GM19452 (cell line): Measurements from ENCODE around the gene TSSC4.
A peak's percentile ranks its signal among the peaks of the same experiment; 100 is the strongest.
"Not testable (repeated sequence)": the region's sequence is repeated elsewhere in the genome, so short reads cannot be mapped to it uniquely, and the experiment has no call there.

Experiments used
- ATAC-seq: cut with Tn5 transposase; IDR thresholded peaks from one replicate; pipeline ENCODE4 v1.9.1; 2021; ENCODE audit not compliant: unreplicated experiment

TSSC4 gene

DNA sequence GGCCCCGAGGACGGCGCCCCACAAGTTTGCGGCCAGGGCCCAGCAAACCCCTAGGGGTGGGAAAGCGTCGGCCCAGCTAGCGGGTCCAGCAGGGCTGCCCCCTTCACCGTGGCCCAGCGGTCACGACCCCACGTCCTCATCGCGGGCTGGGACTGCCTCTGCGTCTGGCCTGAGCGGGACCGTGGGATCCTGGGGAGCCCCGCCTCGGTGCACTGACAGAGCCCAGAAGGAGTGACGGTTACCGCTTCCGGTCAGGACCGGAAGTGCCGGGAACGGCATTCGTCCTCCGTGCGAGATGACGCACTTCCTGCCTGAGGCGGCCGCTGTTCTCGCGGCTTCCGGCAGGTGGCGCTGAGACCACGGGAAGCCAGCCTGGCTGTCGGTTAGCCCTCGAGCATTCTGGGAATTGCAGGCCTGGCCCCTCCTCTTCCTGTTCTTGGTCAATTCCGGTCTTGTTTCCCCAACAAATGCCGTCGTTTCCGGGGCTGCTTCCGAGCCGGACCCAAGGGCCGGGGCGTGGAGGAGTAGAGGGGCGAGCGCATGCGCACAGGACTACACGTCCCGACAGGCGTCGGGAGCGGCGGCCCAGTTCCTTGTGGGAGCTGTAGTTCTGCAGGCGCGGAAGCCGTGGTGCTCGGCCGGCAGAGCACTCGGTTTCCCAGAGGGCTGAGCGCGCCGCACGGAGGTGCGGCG is at the start of gene TSSC4:
Gene TSSC4 (plus strand): TSS at position 682 of the 693 bp plus-strand sequence. CDS start 1,884 bp downstream, outside the sequence.
- ATAC-seq, result peak; percentile 83

DNA sequence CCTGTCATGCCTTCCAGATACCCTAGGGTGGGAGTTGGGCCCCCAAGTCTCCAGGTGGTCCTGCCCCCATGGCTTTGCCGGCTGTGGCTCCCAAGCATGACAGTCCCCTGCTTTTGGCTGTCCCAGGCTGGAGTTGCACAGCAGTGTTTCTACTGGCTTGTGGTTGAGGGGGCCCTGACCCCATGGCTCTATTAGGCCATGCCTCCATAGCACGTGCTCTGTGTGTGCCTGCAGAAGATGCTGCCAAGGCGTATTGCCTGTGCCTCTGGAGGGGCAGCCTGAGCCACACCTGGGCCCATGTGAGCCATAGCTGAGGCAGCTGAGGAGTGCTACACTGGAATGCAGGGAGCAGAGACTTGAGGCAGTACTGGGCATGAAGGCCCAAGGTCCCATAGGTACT is 48.8 kb upstream of the TSSC4 start:
- no peak for ATAC-seq

DNA sequence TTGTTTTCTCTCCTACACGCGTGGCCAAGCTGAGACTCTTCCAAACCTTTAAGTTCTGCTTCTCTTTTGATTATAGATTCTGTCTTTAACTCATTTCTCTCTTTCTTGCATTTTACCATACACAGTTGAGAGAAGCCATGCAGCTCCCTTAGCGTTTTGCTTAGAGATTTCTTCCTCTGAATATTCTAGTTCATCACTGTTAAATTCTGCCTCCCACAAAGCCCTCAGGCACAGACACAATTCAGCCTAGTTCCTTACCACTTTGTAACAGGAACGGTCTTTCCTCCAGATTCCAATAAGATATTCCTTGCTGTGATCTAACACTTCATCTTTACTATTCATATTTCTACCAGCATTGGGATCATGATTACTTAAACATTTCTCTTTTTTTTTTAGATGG is 48.1 kb upstream of the TSSC4 start:
- no peak for ATAC-seq

DNA sequence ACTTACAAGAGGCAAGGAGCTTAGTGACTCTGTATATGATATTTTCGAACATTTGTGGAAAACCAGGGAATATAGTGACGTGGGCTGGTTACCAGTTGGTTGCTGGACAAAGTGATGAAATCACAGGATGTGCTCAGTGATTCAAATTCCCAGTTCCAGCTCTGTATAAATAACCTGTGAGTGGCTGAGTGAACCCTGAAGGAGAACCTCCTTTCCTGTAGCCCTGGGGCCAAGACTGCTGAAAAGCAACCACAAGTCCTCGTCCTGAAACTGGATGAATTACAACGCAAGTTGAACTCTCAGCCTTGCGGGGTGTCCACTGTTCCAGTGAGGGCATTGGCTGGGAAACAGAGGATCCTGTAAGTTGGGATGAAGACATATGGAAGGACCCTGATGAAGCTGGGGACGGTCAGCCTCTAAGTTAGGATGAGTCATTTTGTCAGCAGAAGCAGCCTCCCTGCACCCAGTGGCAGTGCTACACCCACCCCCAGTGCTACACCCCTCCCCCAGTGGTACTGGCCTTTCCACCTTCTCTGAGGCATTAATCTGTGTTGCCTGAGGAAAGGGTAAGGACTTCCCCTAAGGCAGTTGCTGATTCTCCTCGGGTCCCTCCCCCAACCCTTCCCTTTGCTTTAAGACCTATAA is 45.4 kb upstream of the TSSC4 start:
- no peak for ATAC-seq

DNA sequence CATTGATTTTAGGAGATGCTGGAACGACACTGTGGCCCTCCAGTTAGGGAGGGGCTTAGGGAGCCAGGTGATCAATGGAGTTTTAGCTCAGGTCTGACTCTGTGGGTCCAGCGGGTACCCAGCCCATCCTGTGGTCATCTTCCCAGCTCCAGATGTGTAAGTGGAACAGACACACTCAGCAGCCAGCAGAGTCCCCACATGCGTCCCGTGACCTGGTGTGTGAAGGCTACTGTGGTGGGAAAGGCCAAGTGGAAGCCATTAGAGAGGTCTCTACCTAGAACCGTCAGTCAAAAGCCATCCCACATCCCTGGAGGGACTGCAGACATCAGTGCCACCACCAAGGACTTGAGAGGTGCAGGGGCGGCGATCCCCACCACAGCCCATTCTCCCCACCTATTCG is 43.3 kb upstream of the TSSC4 start:
- ATAC-seq, result no peak

DNA sequence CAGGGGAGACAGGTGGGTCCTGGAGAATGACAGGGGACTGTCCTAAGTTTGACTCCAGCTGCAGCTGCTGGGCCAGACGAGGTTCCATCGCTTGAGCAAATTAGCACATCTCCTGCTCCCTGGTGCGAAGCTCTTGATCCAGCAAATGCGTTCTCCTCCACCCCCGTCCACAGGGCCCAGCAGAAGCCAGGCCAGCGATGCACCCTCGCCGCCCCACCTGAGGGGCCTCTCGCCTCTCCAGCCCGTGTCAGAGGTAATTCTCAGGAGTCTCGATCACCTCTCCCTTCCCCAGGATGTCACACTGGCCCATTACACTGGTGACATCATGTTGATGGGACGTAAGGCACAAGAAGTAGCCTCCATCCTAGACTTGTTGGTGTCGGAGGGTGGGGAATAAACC is 42.9 kb upstream of the TSSC4 start:
- ATAC-seq, result not testable (repeated sequence)

DNA sequence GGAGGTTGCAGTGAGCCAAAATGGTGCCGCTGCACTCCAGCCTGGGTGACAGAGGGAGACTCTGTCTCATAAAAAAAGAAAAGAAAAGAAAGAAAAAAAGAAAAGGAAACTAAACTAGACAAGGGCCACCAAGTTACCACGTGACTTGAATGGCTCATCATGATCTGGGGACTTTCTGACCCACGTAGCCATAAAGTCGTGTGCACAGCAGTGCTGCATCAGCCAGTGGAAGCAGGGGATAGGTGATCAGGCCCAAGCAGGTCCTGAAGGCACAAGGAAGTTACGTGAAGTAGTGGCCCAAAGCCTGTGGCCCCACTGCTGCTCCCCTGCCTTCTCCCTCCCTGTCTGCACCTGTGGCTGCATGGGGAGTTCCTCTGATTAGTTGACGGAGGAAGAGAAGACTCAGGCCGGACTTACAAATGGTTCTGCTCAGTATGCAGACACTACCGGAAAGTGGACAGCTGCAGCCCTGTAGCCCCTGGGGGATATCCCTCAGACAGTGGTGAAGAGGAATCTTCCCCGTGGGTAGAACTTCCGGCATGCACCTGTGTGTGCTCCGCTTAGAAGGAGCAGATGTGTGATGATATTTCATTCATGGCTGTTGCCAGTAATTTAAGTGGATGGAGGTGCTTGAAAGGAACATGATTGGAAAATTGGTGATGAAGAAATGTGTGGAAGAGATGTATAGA is 41.7 kb upstream of the TSSC4 start:
- ATAC-seq, result no peak

DNA sequence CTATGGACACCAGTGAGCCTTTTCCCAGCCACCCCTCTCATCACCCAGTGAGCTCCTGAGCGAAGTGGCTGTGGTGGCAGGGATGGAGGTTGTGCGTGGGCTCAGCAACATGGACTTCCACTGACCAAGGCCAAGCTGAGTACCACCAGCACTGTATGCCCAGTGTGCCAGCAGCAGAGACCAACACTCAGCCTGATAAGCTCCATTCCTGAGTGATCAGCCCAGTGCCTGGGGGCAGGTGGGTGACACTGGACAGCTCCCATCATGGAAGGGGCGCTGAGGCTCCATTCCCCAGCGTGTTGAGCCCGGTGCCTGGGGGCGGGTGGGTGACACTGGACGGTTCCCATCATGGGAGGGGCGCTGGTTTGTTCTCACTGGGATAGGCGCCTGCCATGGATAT is 41.0 kb upstream of the TSSC4 start:
- ATAC-seq, result no peak

DNA sequence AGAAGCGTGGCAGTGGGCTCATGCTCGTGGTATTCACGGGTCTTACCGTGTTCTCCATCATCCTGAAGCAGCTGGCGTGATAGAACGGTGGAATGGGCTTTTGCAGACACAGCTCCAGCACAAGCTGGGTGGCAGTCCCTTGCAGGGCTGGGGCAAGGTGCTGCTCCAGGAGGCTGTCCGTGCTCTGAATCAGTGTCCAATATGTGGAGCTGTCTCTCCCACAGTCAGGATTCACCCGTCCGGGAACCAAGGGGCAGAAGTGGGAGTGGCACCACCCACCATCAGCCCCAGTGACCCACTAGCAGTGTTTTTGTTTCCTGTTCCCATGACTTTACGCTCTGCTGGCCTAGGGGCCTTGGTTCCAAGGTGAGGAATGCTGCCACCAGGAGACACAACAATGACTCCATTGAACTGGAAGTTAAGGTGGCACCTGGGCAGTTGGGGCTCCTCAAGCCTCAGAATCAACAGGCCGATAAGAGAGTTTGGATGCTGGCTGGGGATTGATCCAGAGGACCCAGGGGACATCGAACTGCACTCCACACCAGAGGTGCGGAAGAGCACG is 40.4 kb upstream of the TSSC4 start:
- no peak for ATAC-seq

DNA sequence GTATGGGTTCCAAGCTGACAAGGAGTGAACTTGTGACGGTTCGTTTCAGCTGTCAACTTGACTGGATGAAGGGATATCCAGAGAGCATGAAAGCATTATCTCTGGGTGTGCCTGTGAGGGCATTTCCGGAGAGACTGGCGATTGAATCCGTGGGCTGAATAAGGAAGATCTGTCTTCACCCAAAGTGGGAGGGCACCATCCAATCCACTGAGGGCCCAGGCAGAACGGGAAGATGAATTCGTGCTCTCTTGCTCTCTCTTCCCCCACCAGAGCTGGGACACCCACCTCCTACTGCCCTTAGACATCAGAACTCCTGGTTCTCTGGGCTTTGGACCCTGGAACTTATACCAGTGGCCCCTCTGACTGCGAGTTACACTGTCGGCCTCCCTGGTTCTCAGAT is 39.0 kb upstream of the TSSC4 start:
- no peak for ATAC-seq

DNA sequence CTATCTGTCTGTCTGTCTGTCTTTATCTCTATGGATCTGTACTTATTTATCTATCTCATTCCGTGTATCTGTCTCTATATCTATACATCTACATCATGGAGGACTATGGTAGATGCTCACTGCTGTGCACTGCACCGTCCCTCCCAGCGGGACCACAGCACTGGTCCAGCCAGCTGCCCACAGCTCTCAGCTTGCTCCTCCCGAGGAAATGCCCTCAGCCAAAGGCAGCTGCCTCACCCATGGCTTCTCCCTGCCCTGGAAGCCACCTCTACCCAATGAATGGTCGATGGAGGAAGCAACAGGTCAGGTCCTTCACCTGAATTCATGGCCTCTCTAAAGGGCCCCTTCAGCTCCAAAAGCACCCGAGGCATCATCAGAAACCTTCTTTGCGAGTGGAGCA is 38.1 kb upstream of the TSSC4 start:
- no peak for ATAC-seq

DNA sequence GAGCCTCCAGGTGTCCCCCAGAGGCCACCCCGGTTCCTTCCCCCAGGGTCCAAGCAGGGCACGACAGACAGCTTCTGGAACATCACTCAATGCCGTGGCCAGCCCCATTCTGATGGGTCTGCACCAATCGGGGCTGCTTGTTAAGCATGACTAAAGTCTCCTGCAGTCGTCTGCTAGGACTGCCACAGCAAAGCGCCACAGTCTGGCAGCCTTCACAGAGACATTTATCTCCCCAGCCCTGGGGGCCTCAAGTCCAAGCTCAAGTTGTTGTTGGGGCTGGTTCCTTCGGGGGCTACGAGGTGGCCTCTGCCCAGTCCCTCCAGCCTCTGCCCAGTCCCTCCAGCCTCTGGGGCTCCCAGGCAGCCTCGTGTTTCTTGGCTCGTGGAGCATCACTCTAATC is 37.4 kb upstream of the TSSC4 start:
- ATAC-seq, result no peak

DNA sequence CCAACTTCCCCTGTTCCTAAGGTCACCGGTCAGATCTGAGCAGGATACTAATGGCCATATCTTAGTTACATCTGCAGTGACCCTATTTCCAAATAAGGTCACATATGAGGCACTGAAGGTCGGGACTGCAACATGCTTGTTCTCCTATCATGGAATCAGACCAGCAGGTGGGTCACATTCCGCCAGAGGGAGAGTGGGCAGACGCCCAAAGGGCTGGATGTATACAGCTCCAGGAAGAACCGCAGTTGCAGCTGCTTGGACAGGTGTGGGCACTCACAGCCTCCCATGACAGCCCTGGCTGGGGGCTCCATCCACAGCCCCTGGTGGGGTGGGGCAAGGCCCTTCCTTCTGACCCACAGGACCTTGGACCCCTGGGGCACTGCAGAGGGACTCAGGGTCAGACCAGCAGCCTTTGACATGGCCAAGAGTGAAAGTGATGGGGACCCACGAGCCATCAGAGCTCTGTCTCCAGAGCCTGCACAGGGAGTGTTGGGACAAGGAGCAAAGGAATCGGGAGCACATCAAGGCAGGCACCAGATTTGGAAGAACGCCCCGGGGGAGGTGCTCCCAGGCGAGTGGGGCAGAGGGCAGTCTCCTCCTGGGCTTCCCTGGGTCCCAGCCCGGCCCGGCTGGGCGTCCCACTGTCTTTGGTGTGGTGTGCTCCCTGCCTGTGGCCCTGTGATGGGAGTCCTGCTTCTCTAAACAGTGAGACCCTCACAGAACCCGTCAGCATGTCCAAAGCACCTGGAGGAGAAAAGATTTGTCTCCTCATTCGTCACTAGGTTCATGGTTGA is 36.8 kb upstream of the TSSC4 start:
- no peak for ATAC-seq

DNA sequence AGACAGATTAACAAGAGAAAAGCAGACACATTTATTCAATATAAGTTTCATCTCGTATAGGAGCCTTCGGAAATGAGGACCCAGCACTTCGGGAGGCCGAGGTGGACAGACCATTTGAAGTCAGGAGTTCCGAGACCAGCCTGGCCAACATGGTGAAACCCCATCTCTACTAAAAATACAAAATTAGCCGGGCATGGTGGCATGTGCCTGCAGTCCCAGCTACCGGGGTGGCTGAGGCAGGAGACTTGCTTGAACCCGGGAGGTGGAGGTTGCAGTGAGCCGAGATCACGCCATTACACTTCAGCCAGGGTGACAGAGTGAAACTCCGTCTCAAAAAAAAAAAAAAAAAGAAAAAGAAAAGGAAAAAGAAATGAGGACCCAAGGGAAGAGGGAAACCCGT is 36.2 kb upstream of the TSSC4 start:
- ATAC-seq, result not testable (repeated sequence)

DNA sequence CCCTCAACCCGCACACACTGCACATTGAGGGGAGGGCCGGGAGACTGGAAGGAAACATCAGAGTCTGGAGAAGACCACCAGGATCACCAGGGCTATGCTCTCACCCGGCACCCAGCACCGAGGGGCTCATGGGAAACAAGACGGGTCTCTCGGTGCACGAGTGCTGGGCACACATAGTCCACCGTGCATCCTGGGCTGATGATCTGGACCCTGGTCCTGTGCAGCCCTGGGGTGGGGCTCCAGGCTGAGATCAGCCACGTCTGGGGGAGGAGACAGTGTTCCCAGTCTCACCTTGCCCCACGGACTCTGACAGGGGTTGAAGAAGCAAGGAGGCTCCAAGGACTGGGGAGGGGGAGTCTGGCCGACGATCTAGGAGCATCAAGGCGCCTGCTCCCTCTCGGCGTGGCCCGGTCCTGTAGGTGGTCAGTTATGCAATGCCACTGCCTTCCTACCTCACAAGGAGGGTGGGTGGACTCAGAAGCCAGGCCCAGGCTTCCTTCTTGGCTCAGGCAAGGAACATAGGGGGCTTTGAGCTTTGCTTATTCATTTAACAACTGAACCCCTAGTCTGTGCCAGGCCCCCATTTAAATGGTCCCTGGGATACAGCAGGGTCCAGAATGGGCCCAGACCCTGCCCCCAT is 34.9 kb upstream of the TSSC4 start:
- no peak for ATAC-seq

DNA sequence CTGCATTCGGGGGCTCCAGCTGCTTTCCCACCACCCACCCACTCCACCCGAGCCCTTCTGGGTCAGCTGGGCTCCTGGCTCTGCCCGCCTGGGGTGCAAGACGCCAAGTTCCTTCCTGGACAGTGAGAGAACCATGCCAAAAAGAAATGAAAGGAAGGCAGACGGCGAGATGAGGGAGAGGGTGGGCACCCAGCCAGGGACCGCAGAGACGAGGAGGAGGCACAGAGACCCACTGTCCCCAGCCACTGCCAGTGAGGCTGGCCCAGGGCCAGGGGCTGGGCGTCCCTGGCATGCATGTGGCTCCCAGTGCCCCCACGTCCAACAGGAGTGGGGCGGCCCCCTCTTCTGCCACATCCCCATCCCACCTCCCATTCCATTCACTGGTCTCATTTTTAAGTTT is 34.3 kb upstream of the TSSC4 start:
- no peak for ATAC-seq

DNA sequence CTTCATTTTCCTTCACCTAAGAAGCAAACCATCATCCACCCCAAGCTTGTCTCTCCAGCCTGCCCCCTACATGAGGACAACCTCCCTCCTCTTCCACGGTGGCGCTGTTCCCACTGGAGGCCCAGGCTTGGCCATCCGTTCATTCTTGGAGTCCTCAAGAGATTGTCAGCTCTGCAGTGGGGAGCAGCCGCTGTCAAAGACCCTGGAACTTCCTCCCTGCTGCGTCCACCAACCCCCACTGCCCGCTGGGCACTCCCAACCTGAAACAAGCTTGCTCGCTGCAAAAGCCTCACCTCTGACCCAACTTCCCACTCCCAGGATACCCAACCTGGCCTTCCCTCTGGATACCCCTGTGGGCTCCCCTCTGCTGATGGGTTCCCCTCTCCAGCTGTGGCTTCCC is 33.8 kb upstream of the TSSC4 start:
- no peak for ATAC-seq

DNA sequence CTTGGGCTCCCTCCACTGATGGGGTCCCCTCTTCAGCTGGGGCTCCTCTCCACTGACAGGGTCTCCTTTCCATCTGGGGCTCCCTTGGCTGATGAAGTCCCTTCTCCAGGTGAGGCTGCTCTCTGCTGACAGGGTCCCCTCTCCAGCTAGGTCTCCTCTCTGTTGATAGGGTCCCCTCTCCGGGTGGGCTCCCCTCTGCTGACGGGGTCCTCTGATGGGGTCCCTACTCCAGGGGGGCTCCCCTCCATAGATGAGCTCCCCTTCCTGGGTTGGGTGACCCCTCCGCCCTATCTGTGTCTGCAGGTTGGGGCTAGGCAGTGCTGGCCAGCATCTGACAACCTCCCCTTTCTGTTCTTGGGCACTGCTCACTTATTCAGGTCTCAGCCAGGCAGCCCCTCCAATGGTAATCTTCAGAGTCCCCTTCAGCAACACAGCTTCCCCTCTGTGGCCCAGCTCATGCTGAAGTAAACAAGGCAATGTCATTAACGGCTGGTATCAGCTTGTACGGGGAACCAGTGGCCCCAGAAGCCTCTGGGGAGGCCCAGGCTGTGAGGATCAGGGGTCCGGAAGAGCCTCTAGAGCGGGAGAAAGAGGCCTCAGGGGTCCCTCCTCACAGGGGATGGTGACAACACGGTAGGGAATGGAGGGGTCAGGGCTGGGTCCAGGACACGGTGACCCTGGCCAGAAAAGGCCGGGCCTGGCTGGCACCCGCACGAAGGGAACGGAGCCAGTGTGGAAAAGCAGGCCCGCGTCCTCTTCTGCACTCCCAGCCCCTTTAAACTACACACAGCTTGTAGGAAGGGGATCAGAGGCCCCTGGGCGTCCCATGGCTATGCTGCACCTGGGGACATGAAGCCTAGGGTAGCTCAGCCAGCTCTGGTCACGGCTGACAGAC is 33.0 kb upstream of the TSSC4 start:
- ATAC-seq, result no peak

DNA sequence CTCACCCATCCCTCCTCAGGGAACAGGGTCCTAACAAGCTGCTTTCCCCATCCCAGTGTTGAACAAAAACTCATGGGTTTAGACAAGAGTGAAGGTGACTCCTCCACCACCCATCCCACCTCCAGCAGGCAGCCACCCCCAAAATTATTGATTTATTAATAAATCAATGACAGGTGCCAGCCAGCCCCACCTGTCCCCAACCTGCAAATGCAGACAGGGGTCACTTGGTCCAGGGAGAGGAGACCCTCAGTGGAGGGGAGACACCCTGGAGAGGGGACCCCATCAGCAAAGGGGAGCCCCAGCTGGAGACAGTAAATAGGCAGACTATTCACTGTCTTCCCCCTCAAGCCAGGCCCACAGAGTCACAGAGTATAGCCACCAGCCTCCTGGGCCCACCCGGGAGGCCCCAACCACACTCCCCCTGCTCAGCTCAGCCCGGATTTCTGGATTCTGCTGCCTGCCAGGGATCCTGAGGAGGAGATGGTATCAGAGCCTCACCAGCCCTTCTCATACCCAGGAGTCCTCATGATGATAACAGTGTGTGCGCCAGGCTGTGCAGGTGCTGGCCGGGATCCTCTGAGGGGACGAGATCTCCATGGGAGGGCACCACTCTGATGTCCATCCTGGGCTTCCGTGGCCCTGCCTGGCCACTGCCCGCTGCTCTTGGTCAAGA is 32.2 kb upstream of the TSSC4 start:
- no peak for ATAC-seq
